Colonic mucosa (tissue), 4 donors: Measurements from ENCODE around the gene NINL. TPM values are rescaled to one million over a fixed set of nuclear protein-coding genes. Genes with fewer than 3 reads are reported as not detected.

ENCODE experiments used
- DNase-seq: peaks from one replicate; pipeline ENCODE4 v3.0.0-alpha.2; 2020
- H3K27ac ChIP-seq: fragments of 200-600 bp; one replicate; pipeline ENCODE4 v1.8.0; 2021
- H3K27me3 ChIP-seq: fragments of 200-600 bp; one replicate; pipeline ENCODE4 v1.8.0; 2021
- H3K36me3 ChIP-seq: fragments of 200-600 bp; one replicate; pipeline ENCODE4 v1.8.0; 2021
- H3K4me1 ChIP-seq: fragments of 200-600 bp; one replicate; pipeline ENCODE4 v1.8.0; 2021; ENCODE audit warnings: mild to moderate bottlenecking
- H3K4me3 ChIP-seq: fragments of 200-600 bp; one replicate; pipeline ENCODE4 v1.8.0; 2021
- H3K9ac ChIP-seq, 2 donors: one replicate each; pipeline ENCODE4 v1.7.0; 2013; ENCODE audit warnings: control low read depth in 2 of 2, low read depth in 2 of 2, low read length in 2 of 2
- H3K9me3 ChIP-seq: fragments of 200-600 bp; one replicate; pipeline ENCODE4 v1.8.0; 2021
- intact Hi-C: fragments of 100-400 bp; cut with DNase I; formaldehyde crosslinking; loops from one replicate; pipeline ENCODE4 v1.14.1; 2022
- total RNA-seq, 2 donors: library from RNA; stranded (reverse); fragmentation: NEBNext Ultra II Directional in 1 of 2; extraction: Animal tissue kit (Norgen Biotek cat#: 25700) in 1 of 2; gene quantifications; one replicate each; pipeline ENCODE4 v1.2.1, GENCODE V29; 2021
- TF ChIP-seq, protein P1 (sequence below): fragments of 200-600 bp; IDR thresholded peaks from one replicate; pipeline ENCODE4 v1.8.0; 2022; ENCODE audit warnings: antibody characterized with exemption, mild to moderate bottlenecking
- donor health status: healthy.
- donor health status: DM: no; HTN: no; CAD: no.
- donor health status: DM: no; HTN: no; CAD: no.

The NINL gene
- total RNA-seq, 2 donors from 2014 or later = 3.4 to 5.3 TPM

DNA sequence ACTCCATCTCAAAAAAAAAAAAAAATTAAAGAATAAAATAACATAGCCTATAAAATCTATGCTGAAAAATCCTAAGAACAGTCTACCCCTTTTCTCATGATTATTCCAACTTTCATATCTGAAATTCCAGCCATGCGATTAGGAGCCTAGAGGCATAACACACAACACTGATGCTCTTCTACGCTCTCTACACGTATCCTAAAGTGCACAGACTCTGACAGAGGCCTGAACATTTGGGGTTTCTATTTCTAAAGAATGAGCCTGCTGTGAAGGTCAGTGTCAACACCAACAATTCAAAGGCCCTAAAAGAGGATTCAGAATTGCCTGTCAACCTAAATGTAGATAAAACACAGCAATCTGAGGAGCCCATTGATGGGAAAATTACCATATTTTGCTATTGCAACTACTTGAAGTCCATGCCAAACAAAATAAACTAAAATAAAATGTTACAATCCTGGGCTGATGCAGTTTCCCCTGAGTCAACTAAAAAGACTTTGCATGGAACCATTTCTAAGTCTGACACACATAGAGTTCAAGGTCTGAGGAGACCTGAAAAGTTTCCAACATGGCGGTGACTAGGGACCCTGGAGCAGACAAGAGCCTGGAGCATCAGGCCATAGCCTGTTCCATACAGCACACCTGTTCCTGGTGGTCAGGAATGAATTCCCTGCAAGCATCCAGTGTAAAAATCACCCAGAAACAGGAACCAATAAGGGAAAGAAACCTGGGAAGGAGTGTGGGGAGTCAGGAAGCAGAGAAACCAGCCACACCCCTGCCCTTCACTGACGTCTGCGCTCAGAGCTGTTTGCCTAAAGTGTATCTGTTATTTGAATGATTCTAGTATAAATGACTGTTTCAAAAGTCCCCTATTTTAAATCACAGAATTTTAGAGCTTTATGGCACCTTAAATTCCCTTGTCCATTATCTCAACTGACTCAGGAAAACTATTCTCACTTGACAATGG, 11.8 kb downstream of the NINL start:
- H3K4me3 ChIP-seq = no peak overlapping the region
- H3K4me1 ChIP-seq = no peaks in the 10 kb centered on the region
- DNase-seq = no peak
- H3K36me3 ChIP-seq = no peaks in the 10 kb centered on the region
- no peaks in the 10 kb centered on the region for H3K27me3 ChIP-seq
- TF ChIP-seq, protein P1, sequence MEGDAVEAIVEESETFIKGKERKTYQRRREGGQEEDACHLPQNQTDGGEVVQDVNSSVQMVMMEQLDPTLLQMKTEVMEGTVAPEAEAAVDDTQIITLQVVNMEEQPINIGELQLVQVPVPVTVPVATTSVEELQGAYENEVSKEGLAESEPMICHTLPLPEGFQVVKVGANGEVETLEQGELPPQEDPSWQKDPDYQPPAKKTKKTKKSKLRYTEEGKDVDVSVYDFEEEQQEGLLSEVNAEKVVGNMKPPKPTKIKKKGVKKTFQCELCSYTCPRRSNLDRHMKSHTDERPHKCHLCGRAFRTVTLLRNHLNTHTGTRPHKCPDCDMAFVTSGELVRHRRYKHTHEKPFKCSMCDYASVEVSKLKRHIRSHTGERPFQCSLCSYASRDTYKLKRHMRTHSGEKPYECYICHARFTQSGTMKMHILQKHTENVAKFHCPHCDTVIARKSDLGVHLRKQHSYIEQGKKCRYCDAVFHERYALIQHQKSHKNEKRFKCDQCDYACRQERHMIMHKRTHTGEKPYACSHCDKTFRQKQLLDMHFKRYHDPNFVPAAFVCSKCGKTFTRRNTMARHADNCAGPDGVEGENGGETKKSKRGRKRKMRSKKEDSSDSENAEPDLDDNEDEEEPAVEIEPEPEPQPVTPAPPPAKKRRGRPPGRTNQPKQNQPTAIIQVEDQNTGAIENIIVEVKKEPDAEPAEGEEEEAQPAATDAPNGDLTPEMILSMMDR = no peak
- no peak overlapping the region for H3K9ac ChIP-seq
- H3K9me3 ChIP-seq = no peaks in the 10 kb centered on the region
- intact Hi-C loops = no loop called here
- no peak overlapping the region for H3K27ac ChIP-seq

DNA sequence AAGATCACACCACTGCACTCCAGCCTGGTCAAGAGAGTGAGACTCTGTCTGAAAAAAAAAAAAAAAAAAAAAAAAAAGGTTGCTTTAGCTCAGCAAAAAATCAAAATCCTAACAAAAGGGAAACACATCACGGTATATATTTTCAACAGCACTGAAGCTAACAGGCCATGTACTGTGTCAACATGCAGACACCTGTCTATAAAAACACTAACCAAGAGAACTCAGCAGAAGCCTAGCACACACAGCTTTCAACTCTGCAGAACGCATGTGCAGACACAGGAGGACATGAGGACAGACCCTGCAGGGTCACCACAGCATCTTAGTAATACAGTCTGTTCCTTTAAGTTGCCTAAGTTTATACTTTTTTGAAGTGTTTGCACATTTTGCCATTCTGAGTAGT, 13.5 kb downstream of the NINL start:
- Histone ChIP-seq H3K4me1 (no peaks in the 10 kb centered on the region), H3K9me3 (no peaks in the 10 kb centered on the region), H3K27me3 (no peaks in the 10 kb centered on the region), H3K4me3 (no peak overlapping the region), H3K36me3 (no peaks in the 10 kb centered on the region), H3K9ac (no peak overlapping the region), H3K27ac (no peak overlapping the region)
- TF ChIP-seq, protein P1 = no peak
- DNase-seq = no peak
- intact Hi-C loops = no loop called here

DNA sequence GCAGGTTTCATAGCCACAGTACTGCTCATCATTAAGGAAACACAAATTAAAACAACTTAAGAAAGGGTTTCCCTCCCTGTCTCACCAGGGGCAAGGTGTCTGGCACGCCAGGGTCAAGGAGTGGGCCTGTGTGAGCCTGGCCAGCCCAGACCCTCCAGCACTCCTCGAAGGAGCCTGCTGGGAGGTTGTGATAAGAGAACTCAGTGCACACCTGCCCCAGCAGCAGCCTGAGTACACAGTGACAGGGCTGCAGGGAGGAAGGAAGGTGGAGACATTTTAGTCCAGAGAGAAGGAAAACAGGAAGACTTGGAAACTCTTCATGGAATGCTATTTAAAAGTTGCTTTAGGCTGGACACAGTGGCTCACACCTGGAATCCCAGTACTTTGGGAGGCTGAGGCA, 14.1 kb downstream of the NINL start:
- TF ChIP-seq, protein P1 = no peak
- Histone ChIP-seq H3K36me3 (no peaks in the 10 kb centered on the region), H3K4me3 (no peak overlapping the region), H3K9ac (no peak overlapping the region), H3K27me3 (no peaks in the 10 kb centered on the region), H3K9me3 (no peaks in the 10 kb centered on the region), H3K27ac (no peak overlapping the region), H3K4me1 (no peaks in the 10 kb centered on the region)
- no peak for DNase-seq
- intact Hi-C loops = no loop called here

DNA sequence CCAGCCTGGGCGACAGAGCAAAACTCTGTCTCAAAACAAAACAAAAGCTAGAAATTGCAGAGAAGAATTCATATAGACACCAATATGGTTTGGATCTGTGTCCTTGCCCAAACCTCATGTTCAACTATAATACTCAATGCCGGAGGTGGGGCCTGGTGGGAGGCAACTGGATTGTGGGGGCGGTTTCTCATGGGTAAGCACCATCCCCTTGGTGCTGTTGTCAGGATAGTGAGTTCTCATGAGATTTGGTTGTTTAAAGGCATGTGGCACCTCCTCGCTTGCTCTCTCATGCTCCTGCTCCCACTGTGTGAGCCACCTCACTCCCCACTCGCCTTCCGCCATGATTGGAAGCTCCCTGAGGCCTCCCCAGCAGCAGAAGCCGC, 15.2 kb downstream of the NINL start:
- no peaks in the 10 kb centered on the region for H3K36me3 ChIP-seq
- no peak for DNase-seq
- H3K27ac ChIP-seq = no peak overlapping the region
- no peaks in the 10 kb centered on the region for H3K27me3 ChIP-seq
- intact Hi-C loops = no loop called here
- TF ChIP-seq, protein P1 = no peak
- no peaks in the 10 kb centered on the region for H3K9me3 ChIP-seq
- no peak overlapping the region for H3K4me3 ChIP-seq
- no peak overlapping the region for H3K9ac ChIP-seq
- H3K4me1 ChIP-seq = no peaks in the 10 kb centered on the region

DNA sequence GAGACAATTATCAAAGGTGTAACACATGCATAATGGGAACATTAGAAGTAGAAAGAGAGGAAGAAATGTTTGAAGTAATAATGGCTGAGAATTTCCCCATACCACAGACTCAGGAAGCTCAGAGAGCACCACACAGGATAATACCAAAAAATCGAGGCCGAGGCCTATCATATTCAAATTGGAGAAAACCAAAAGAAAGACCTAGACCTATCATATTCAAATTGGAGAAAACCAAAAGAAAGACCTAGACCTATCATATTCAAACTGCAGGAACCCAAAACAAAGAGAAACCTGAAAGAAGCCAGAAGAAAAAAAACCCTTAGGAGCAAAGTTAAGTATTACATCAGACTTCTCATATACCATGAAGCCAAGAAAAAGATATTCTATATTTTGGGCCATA, 18.0 kb downstream of the NINL start:
- DNase-seq = no peak
- H3K36me3 ChIP-seq = no peaks in the 10 kb centered on the region
- H3K9ac ChIP-seq = no peak overlapping the region
- H3K4me1 ChIP-seq = no peaks in the 10 kb centered on the region
- no peak overlapping the region for H3K4me3 ChIP-seq
- TF ChIP-seq, protein P1 = no peak
- intact Hi-C loops = no loop called here
- H3K27ac ChIP-seq = no peak overlapping the region
- H3K27me3 ChIP-seq = no peaks in the 10 kb centered on the region
- no peaks in the 10 kb centered on the region for H3K9me3 ChIP-seq
